PFSK-1 (cell line): ENCODE measurements around the gene KIAA0040.

Experiments used
- FOXP2 ChIP-seq: optimal IDR thresholded peaks from 2 replicates; pipeline ENCODE3; 2011; ENCODE audit warnings: borderline replicate concordance, control low read depth, inconsistent platforms; ENCODE audit not compliant: insufficient read depth; ENCODE audit errors: extremely low read length, extremely low read depth
- POLR2AphosphoS5 ChIP-seq: IDR thresholded peaks from 2 replicates; pipeline ENCODE4 v1.6.1; 2012; ENCODE audit warnings: low read depth, mild to moderate bottlenecking, control low read depth, low read length, moderate library complexity
- SIN3A ChIP-seq: IDR thresholded peaks from 2 replicates; pipeline ENCODE4 v1.6.1; 2012; ENCODE audit warnings: mild to moderate bottlenecking, low read length, moderate library complexity, borderline replicate concordance; ENCODE audit not compliant: insufficient read depth
- TAF1 ChIP-seq: IDR thresholded peaks from 2 replicates; pipeline ENCODE4 v1.6.1; 2012; ENCODE audit warnings: low read length, control low read depth, borderline replicate concordance; ENCODE audit not compliant: insufficient read depth
- TF ChIP-seq, protein P1 (sequence below), 2 experiments: IDR thresholded peaks; 2 replicates each; pipeline versions ENCODE4 v1.6.1 to v1.8.0; 2011 to 2012; ENCODE audit warnings: low read depth in 2 of 2, low read length in 2 of 2, control low read depth in 1 of 2, inconsistent platforms in 1 of 2, mild to moderate bottlenecking in 1 of 2, moderate library complexity in 1 of 2; ENCODE audit not compliant: insufficient read depth in 1 of 2

KIAA0040 gene

DNA sequence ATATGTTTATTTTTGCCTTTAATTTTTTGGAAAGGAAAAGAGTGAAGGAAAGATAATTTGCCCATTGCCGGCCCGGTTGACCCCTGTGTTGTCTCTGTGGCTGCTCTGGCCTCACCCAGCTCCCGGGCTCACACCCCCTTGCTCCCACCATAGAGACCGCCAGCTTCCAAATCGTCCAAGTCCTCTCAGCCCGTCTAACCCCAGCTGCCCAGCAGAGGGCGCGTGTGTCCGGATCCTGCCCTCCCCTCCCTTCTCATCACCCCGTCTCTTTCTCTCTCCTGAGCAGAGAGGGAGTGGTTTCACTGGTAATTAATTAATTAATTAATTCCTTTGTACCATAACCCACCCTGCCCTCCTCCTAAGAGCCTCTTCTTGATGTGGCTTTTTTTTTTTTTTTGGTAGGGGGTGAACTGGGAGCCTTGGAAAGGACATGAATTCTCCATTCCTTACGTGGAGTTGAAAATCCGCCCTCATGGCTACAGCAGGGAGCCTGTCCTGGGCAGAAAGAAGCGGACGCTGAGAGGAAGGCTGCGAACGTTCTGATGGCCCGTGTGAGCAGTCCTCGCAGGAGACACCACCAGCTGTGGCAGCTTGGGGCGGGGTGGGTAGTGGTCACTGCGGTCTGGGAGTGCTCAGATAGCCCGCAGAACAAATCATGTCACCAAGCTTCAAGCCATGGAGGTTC is 45.9 kb downstream of the KIAA0040 start:
- no peak for TF ChIP-seq TAF1
- TF ChIP-seq FOXP2 = peak; percentile 38
- TF ChIP-seq POLR2AphosphoS5 = no peak
- TF ChIP-seq SIN3A = no peak

DNA sequence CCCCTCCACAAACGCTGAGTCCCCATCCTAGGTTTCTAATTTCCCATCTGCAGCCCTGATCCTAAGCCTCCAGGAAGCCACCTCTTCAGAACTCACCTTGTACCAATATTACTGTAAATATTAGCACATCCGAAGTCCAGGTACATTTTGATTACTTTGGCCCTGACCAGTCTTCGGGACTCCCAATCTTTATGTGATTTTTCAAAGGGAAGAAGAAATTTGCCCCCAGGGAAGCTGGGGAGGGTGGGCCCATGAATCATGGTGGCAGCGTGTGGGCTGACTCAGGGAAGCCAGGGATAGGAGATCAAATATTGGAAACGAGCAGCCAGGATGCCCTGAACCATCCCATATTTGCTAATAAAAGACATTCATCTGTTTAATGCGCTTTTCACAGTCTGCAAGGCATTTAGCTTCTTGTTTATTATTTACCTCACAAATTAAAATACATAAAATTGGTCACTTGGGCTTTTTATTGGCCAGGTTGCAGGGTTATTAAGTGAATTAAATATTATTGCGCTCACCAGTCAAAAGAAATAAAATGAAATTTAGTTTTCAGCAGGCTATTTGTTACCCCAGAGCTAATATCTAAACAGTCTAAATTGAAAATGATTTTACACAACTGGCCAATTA is 46.6 kb downstream of the KIAA0040 start:
- no peak for TF ChIP-seq POLR2AphosphoS5
- TF ChIP-seq SIN3A = no peak
- TF ChIP-seq TAF1 = no peak
- TF ChIP-seq FOXP2 = no peak
- TF ChIP-seq, protein P1, sequence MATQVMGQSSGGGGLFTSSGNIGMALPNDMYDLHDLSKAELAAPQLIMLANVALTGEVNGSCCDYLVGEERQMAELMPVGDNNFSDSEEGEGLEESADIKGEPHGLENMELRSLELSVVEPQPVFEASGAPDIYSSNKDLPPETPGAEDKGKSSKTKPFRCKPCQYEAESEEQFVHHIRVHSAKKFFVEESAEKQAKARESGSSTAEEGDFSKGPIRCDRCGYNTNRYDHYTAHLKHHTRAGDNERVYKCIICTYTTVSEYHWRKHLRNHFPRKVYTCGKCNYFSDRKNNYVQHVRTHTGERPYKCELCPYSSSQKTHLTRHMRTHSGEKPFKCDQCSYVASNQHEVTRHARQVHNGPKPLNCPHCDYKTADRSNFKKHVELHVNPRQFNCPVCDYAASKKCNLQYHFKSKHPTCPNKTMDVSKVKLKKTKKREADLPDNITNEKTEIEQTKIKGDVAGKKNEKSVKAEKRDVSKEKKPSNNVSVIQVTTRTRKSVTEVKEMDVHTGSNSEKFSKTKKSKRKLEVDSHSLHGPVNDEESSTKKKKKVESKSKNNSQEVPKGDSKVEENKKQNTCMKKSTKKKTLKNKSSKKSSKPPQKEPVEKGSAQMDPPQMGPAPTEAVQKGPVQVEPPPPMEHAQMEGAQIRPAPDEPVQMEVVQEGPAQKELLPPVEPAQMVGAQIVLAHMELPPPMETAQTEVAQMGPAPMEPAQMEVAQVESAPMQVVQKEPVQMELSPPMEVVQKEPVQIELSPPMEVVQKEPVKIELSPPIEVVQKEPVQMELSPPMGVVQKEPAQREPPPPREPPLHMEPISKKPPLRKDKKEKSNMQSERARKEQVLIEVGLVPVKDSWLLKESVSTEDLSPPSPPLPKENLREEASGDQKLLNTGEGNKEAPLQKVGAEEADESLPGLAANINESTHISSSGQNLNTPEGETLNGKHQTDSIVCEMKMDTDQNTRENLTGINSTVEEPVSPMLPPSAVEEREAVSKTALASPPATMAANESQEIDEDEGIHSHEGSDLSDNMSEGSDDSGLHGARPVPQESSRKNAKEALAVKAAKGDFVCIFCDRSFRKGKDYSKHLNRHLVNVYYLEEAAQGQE (IDR thresholded peaks at IDR 0.05; ENCODE audit: insufficient read depth in 1 of 2, low read depth in 2 of 2, low read length in 2 of 2) = no peak

DNA sequence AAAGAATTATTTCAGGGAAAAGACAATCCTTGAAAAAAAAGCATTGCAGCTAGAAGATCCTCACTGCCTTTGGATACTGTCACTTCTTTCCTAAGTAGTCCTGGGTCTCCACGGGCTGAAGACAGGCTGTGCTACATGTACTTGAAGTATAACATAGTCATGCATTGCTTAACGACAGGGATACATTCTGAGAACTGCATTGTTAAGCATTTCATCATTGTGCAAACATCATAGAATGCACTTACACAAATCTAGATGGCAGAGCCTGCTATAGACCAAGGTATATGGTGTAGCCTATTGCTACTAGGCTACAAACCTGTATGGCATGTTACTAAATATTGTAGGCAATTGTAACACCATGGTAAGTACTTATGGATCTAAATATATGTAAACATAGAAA is 54.0 kb downstream of the KIAA0040 start:
- TF ChIP-seq, protein P1 (IDR thresholded peaks at IDR 0.05; ENCODE audit: insufficient read depth in 1 of 2, low read depth in 2 of 2, low read length in 2 of 2) = no peak
- TF ChIP-seq TAF1 = no peak

DNA sequence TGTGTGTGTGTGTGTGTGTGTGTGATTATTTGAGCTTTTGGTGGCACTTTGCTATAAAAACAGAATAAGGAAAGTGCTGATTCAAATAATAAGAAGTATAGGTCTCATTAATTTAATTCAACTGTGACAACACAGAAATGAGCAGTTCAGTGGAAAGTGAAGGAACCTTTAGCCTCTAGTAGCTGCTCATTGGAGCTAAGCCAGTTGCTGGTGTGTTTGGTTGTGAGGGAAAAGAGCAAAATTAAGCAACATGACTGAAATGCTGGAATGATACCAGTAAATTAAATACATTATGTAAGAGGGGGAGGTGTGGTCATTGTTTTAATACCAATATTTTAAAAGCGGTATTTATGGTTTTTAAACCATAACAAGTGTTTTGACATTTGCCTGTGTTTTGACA is 55.2 kb downstream of the KIAA0040 start:
- no peak for TF ChIP-seq POLR2AphosphoS5
- no peak for TF ChIP-seq TAF1
- TF ChIP-seq, protein P1 (IDR thresholded peaks at IDR 0.05; ENCODE audit: insufficient read depth in 1 of 2, low read depth in 2 of 2, low read length in 2 of 2) = no peak
- no peak for TF ChIP-seq FOXP2
- no peak for TF ChIP-seq SIN3A

DNA sequence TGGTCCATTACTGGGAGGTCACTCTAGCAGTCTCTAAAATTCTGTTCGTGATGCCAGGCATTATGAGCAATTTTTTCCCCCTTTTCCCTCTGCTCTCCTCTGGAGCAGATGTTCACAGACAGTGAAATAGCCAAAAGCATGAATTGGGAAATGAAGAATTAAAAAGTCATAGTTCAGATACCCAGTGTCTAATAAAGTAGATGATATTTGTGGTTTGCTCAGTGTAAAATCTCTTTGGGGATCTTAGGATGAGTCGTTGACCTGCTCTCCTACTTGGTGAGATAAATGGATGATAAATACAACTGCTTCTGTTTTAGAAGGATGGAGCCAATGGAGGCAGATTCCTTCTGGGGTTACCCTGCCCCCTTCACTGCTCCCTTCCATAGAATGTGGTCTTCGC is 56.3 kb downstream of the KIAA0040 start:
- TF ChIP-seq POLR2AphosphoS5 = no peak
- no peak for TF ChIP-seq FOXP2
- TF ChIP-seq, protein P1 (IDR thresholded peaks at IDR 0.05; ENCODE audit: insufficient read depth in 1 of 2, low read depth in 2 of 2, low read length in 2 of 2) = no peak
- TF ChIP-seq SIN3A = no peak
- no peak for TF ChIP-seq TAF1
